Upper lobe of left lung (tissue), 6 donors: Measurements from ENCODE around the gene SCUBE1. TPM values are rescaled to one million over a fixed set of nuclear protein-coding genes. Genes with fewer than 3 reads are reported as not detected.
A peak's percentile ranks its signal among the peaks of the same experiment; 100 is the strongest.

ENCODE experiments used
- ATAC-seq, 2 donors: fragments of 200-7000 bp; cut with Tn5 transposase; one replicate each; pipeline ENCODE4 v1.9.1; 2022; ENCODE audit warnings: mild to moderate bottlenecking in 2 of 2, moderate library complexity in 2 of 2; ENCODE audit not compliant: low FRiP score in 2 of 2
- DNase-seq, 2 donors: peaks; one replicate each; pipeline ENCODE4 v3.0.0-alpha.2; 2019 to 2020
- H3K27ac ChIP-seq, 4 donors: fragments of 200-600 bp; sonication (generic); one replicate each; pipeline ENCODE4 v1.5.1; 2016 to 2019
- H3K27me3 ChIP-seq, 4 donors: fragments of 200-600 bp; sonication (generic); one replicate each; pipeline ENCODE4 v1.5.1; 2017 to 2019
- H3K36me3 ChIP-seq, 4 donors: fragments of 200-600 bp; sonication (generic); one replicate each; pipeline ENCODE4 v1.5.1; 2016 to 2019
- H3K4me1 ChIP-seq, 4 donors: fragments of 200-600 bp; sonication (generic); one replicate each; pipeline ENCODE4 v1.5.1; 2018 to 2019
- H3K4me3 ChIP-seq, 4 donors: fragments of 200-600 bp; sonication (generic); one replicate each; pipeline ENCODE4 v1.5.1; 2017 to 2019; ENCODE audit warnings: mild to moderate bottlenecking in 2 of 4, moderate library complexity in 1 of 4
- H3K9me3 ChIP-seq, 4 donors: fragments of 200-600 bp; sonication (generic); one replicate each; pipeline ENCODE4 v1.5.1; 2018 to 2019
- CTCF ChIP-seq, 6 experiments: fragments of 450-650 bp in 4 of 6; fragments of 200-600 bp in 2 of 6; sonication (generic) in 2 of 6; IDR thresholded peaks; one replicate each; pipeline ENCODE4 v1.5.1; 2016 to 2019; ENCODE audit warnings: antibody characterized with exemption in 6 of 6
- EP300 ChIP-seq, 4 donors: sonication (generic); formaldehyde crosslinking; IDR thresholded peaks; one replicate each; pipeline ENCODE4 v1.5.1; 2017; ENCODE audit warnings: antibody characterized with exemption in 4 of 4, control low read depth in 2 of 4
- POLR2A ChIP-seq, 4 donors: fragments of 450-650 bp; IDR thresholded peaks; one replicate each; pipeline ENCODE4 v1.5.1; 2016 to 2017; ENCODE audit warnings: antibody characterized with exemption in 4 of 4, mild to moderate bottlenecking in 2 of 4
- POLR2AphosphoS5 ChIP-seq, 2 donors: sonication (generic); formaldehyde crosslinking; IDR thresholded peaks; one replicate each; pipeline ENCODE4 v1.5.1; 2017; ENCODE audit warnings: antibody characterized with exemption in 2 of 2
- WGBS, 2 donors: methylation state at CpG; one replicate each; pipeline ENCODE4 v1.1.5; 2017 to 2018; 5-methylcytosine and 5-hydroxymethylcytosine counted together
- total RNA-seq, 6 donors: library from RNA; depleted of rRNA in 4 of 6; stranded (reverse); fragments of >200 nt in 4 of 6; gene quantifications; one replicate each; pipeline versions ENCODE4 v1.1.0 to v1.2.1, GENCODE V29; 2016 to 2021
- donor health status: DM: no; HTN: no; CAD: no; lungs with moderate emphysema.
- donor health status: DM: no; HTN: yes; CAD: no; lungs with severe emphysema.

Gene SCUBE1
- total RNA-seq, 6 donors from 2014 or later: 9.7 to 55.9 (median 20.8) TPM

DNA sequence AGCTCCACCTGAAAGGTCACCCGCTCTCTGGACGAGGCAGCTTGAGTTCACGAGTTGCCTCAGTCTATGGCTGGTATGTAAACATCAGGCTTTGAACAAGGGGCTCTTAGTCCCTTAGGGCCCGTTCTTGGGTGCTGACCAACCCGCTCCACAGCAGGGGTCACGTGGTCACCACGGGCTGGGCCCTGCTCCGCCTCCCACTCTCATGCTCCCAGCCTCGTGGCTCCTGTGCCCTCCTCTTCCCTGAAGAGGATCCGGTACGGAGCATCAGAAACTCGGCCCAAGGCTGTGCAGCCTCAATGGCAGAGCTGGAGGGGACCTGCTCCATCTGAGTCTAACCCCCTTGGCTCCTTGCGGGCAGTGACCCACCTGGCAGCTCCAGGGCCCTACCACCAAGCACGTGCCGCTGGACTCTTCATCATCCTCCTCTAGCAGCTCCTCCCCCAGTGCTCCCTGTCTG lies 102.0 kb downstream of the SCUBE1 start:
- Histone ChIP-seq H3K4me3 (no peak overlapping the region), H3K27me3 (no peaks in the 10 kb centered on the region), H3K9me3 (no peaks in the 10 kb centered on the region), H3K36me3 (peaks cover 0 to 4% (median 0%) of the 10 kb centered on the region in 4 donors), H3K27ac (peak overlapping the region in 1 of 4 donors; percentile 5), H3K4me1 (peaks cover 0 to 24% (median 16%) of the 10 kb centered on the region in 4 donors)
- DNase-seq: peak; percentile 85 to 87
- TF ChIP-seq EP300 (IDR thresholded peaks at IDR 0.05): no peak
- TF ChIP-seq POLR2A (IDR thresholded peaks at IDR 0.05): no peak
- no peak for TF ChIP-seq POLR2AphosphoS5 (IDR thresholded peaks at IDR 0.05)
- no peak for TF ChIP-seq CTCF (IDR thresholded peaks at IDR 0.05)
- WGBS, 2 donors: 64 to 79% methylated on average over 7 to 15 of the region's 15 CpGs
- peak in 1 of 2 donors; percentile 5 for ATAC-seq

DNA sequence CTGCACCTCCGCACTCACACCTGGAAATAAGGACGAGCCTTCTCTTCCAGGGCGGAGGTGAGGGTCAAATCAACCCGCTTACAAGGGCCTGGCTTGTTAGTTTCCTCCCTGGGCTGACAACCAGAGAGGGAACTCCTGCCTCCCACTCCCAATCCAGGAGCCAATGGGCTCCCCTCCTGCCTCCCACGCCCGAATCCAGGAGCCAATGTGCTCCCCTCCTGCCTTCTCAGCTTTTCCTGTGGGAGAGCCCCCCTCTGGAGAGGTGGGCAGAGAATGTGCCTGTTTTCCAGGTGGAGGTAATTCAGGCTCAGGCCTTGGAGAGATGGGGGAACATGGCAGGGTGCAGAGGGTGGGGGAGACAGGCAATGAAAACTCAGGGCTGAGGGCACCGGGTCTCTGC lies 102.6 kb downstream of the SCUBE1 start:
- Histone ChIP-seq H3K27ac (peak overlapping the region in 1 of 4 donors; percentile 5), H3K27me3 (no peaks in the 10 kb centered on the region), H3K9me3 (no peaks in the 10 kb centered on the region), H3K4me3 (no peak overlapping the region), H3K4me1 (peaks cover 0 to 27% (median 17%) of the 10 kb centered on the region in 4 donors), H3K36me3 (peaks cover 0 to 4% (median 0%) of the 10 kb centered on the region in 4 donors)
- TF ChIP-seq POLR2AphosphoS5 (IDR thresholded peaks at IDR 0.05): no peak
- no peak for TF ChIP-seq POLR2A (IDR thresholded peaks at IDR 0.05)
- no peak for TF ChIP-seq CTCF (IDR thresholded peaks at IDR 0.05)
- no peak for TF ChIP-seq EP300 (IDR thresholded peaks at IDR 0.05)
- ATAC-seq (no peak), DNase-seq (no peak)
- WGBS, 2 donors: 90 to 100% methylated on average over 2 to 7 of the region's 7 CpGs

GRCh38 chr22:43239956-43240355 lies 103.2 kb downstream of the SCUBE1 start:
- Histone ChIP-seq H3K27ac (no peak overlapping the region), H3K4me1 (peaks cover 0 to 27% (median 17%) of the 10 kb centered on the region in 4 donors), H3K36me3 (peaks cover 0 to 4% (median 0%) of the 10 kb centered on the region in 4 donors), H3K27me3 (no peaks in the 10 kb centered on the region), H3K4me3 (no peak overlapping the region), H3K9me3 (no peaks in the 10 kb centered on the region)
- TF ChIP-seq CTCF (IDR thresholded peaks at IDR 0.05) (no peak), EP300 (IDR thresholded peaks at IDR 0.05) (no peak), POLR2AphosphoS5 (IDR thresholded peaks at IDR 0.05) (no peak), POLR2A (IDR thresholded peaks at IDR 0.05) (no peak)
- 65 to 85% methylated on average over 3 to 9 of the region's 9 CpGs for WGBS, 2 donors
- DNase-seq: no peak
- no peak for ATAC-seq

GRCh38 chr22:43239193-43239780 lies 103.9 kb downstream of the SCUBE1 start:
- WGBS, 2 donors: 63 to 74% methylated on average over 4 to 7 of the region's 7 CpGs
- H3K36me3 ChIP-seq: peaks cover 0 to 4% (median 0%) of the 10 kb centered on the region in 4 donors
- no peak overlapping the region for H3K27ac ChIP-seq
- peaks cover 0 to 27% (median 17%) of the 10 kb centered on the region in 4 donors for H3K4me1 ChIP-seq
- H3K27me3 ChIP-seq: no peaks in the 10 kb centered on the region
- H3K4me3 ChIP-seq: no peak overlapping the region
- DNase-seq (no peak), ATAC-seq (no peak)
- TF ChIP-seq POLR2A (IDR thresholded peaks at IDR 0.05): no peak
- no peak for TF ChIP-seq CTCF (IDR thresholded peaks at IDR 0.05)
- TF ChIP-seq POLR2AphosphoS5 (IDR thresholded peaks at IDR 0.05): no peak
- no peak for TF ChIP-seq EP300 (IDR thresholded peaks at IDR 0.05)
- no peaks in the 10 kb centered on the region for H3K9me3 ChIP-seq
